ENCODE measurements around the gene MRGPRG.

MRGPRG gene

DNA sequence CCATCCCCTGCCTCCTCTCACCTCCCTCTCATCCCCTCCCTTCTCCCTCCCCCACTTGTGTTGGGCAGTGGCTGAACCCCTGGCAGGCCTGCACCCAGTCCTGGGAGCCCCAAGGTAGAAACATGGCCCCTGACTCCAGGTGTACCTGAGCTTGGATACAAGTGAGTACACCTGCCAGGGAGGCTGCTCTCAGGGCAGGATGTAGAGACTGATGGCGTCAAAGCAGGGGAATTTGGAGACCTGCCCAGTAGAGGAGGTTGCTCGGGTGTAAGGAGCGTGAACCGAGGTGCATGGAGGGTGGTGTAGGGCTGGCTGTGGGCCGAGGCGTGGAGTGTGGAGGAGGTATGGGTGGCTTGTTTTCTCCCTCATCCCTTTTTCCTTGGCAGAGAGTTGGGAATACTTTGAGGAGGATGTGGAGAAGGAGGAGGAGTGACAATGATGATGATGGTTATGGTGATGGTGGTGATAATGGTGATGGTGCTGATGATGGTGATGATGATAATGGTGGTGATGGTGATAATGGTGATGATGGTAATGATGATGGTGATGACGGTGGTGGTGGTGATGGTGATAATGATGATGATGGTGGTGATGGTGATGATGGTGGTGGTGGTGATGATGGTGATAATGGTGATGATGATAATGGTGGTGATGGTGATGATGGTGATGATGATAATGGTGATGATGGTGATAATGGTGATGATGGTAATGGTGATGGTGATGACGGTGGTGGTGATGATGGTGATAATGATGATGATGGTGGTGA lies 12.3 kb downstream of the MRGPRG start:
- H3K4me3 ChIP-seq (ENCODE audit: low read length) = no peak overlapping the region
- no peak for TF ChIP-seq ZNF274 (IDR thresholded peaks at IDR 0.05; ENCODE audit: low read depth, low read length)

DNA sequence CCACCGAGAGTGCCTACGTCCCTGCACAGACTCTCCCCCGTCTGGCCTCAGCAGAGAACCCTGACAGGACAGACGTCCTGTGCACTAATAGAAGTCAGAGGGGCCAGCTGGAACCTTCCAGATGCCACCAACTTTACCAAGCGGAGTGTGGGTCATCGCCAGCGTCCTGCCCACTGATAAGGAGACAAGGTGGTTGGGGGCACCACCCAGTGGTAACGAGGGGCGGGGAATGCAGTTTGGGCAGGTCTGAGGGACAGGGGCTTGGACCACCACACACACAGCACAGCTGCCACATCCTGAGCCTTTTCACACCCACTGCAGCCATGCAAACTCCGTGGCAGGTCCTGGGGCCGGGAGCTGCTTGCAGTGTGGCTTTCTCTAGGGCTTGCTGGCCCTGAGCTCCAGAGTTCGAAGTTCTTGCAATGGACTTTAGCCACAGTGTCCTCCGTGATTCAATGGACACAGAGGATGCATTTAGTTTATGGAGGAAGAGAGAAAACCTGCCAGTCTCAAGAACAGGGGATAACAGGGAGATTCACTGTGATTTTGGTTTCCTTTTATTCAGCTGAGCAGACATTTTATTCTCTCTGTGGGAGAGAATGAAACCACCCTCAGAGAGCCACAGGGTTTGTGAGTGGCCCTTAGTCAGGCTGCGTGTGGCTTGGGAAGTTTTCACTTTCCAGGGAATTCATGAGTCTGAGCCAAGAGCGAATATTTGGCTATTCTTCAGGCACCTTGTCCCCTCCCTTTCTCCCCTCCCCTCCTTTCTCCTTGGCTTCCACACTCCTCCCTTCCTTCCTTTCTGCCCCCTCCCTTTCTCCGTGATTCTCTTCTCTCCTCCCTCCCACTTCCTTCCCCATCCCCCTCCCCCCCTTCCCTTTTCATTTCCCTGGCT lies 13.1 kb downstream of the MRGPRG start:
- H3K4me3 ChIP-seq (ENCODE audit: low read length) = no peak overlapping the region
- TF ChIP-seq ZNF274 (IDR thresholded peaks at IDR 0.05; ENCODE audit: low read depth, low read length) = no peak

DNA sequence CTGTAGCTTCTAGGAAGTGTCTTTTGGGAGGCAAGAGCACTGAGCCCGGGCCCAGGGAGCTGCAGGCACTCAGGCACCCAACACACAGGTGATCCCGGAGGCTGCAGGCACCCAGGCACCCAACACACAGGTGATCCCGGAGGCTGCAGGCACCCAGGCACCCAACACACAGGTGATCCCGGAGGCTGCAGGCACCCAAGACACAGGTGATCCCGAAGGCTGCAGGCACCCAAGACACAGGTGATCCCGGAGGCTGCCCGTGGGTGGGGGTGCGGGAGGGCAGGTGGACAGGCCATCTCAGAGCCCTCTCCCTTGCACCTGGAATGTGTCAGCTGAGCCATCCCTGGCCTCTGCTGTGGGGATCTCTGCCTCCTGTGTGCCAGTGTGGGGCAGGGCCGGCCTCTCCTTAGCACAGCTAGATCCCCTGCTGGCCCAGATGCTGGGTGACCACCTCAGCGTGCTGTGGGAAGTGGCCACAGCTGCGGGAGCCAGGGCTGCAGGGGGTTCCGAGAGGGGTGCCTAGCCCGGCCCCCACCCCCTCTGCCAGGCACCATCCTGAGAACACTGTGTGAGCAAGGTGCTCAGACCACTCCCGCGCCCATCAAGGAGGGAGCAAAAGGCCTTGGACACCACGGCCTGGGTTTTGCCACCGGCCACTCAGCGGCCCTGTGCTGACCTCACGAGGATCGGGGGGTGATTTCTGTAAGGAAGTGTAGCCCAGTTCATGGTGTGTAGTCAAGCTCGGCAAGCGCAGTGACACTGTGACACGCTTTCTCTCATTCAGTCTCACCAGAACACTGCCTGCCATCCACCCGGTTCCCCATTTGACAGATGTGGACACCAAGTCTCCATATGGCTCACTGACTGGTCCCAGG lies 14.2 kb downstream of the MRGPRG start:
- TF ChIP-seq ZNF274 (IDR thresholded peaks at IDR 0.05; ENCODE audit: low read depth, low read length) = no peak
- no peak overlapping the region for H3K4me3 ChIP-seq (ENCODE audit: low read length)

DNA sequence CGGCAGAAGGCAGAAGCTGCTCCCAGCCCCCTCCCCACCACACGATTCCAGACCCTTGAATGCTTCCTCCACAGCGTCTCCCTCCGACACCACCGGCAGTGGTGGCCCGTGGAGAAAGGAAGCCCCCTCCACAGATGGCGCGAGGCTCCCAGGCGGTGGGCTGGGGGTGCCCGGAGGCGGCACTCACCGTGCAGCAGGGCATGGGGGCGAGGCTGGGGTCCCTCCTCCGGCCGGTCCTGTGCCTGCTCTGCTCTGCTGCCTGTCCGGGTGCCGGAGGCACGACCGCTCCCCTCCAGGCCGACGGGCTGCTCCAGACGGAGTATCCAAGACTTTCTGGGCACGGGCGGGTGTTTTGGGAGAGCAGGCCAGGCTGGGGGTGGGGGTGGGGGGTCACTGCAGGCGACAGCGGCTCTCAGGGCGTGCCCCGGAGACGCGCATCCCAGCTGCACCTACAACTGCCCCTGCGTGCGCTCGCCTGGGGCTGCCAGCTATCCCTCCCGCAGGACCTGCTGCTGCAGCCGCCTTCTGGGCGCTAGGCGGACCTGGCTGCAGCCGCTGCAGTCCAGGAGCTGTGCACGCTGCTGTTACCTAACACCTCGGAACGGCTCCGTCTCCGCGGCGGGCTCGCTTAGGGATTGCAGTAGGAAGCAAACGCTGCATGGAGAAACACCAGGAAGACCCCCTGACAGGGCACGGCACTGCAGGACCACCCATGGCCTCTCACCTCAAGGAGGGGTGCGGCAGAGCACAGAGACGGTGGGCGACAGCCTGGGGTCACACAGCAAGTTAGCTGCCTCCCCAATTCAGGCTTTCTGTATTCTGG lies 15.2 kb downstream of the MRGPRG start:
- no peak overlapping the region for H3K4me3 ChIP-seq (ENCODE audit: low read length)
- TF ChIP-seq ZNF274 (IDR thresholded peaks at IDR 0.05; ENCODE audit: low read depth, low read length) = no peak

DNA sequence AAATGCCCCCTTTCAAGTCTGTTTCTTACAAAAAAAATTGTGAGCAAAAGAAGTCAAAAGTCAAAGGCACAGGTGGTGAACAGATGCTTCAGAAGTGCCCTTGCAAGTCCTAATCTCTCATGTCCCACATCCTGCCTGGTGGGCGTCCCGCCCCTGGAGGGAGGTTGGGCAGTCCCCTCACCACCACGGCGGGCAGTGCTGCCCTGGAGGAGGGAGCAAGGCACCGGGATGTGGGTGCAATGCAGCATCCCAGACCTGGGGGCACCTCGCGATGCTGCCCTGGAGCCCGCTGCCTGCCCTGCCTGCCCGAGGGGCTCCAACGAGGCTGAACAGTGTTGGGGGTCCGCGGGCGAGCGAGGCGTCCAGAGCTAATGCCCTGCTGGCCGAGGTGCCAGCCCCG lies 15.9 kb downstream of the MRGPRG start:
- H3K4me3 ChIP-seq (ENCODE audit: low read length) = no peak overlapping the region
- no peak for TF ChIP-seq ZNF274 (IDR thresholded peaks at IDR 0.05; ENCODE audit: low read depth, low read length)

DNA sequence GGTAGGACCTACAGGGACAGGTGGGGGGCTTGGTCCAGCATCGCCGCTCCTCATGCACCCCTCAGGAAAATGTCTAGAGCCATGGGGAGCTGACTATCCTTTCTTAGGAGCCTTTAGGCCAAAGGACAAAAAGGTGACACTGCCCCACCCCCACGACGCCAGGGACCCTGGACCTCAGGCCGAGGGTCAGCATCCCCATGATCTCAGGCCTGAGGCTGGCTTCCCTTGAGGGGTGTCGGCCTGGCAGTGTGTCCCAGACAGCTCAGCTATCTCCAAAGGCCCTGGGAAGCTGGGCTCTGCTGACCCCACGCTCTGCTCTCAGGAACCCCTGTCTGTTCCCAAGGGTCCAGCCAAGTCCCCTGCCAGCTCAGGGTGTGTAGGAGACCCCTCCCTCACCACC lies 16.3 kb downstream of the MRGPRG start:
- no peak for TF ChIP-seq ZNF274 (IDR thresholded peaks at IDR 0.05; ENCODE audit: low read depth, low read length)
- H3K4me3 ChIP-seq (ENCODE audit: low read length) = no peak overlapping the region

DNA sequence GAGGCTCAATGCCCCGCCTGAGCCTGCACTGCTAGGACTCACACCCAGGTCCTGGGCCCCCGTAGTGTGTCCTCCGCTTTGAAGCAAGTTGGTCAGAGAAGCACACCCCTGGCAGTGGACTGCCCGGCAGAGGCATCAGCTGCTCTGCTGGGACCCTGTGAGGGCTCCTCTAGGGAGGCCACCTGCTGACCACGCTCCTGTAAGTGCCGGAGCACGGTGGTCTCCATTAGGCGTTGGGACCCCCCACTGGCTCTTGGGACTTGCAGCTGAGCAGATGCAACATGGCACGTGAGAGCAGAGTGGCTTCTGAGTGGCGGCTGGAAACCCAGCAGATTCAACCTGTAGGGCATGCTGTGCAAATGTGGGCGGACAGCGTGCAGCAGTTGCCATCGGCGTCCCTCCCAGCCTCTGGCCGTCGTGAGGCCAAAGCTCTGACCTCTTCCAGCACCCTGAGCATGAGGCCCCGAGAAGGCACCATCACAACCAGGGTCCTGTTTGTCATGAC lies 16.9 kb downstream of the MRGPRG start:
- H3K4me3 ChIP-seq (ENCODE audit: low read length) = no peak overlapping the region
- no peak for TF ChIP-seq ZNF274 (IDR thresholded peaks at IDR 0.05; ENCODE audit: low read depth, low read length)

DNA sequence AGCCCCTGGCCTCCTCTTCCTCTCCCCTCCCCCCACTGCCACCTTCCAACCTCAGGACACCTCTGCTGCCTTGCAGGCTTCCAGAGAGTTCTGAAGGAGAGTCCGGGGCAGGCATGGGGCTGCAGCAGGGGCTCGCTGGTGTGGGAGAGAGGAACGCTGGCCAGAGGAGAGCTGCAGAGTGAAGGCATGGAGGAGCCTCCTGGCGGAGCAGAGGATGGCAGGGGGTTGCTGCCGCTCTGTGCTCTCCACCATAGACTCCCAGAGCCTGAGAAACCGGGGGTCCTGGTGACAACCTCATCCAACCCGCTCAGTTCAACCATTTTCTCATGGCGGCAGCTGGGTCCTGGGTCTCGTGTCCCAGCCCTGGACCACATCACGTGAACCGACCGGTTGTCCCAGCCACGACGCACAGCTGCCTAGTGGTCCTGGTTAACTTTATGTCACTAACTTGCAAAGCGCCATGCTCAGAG lies 17.5 kb downstream of the MRGPRG start:
- TF ChIP-seq ZNF274 (IDR thresholded peaks at IDR 0.05; ENCODE audit: low read depth, low read length) = no peak
- no peak overlapping the region for H3K4me3 ChIP-seq (ENCODE audit: low read length)

DNA sequence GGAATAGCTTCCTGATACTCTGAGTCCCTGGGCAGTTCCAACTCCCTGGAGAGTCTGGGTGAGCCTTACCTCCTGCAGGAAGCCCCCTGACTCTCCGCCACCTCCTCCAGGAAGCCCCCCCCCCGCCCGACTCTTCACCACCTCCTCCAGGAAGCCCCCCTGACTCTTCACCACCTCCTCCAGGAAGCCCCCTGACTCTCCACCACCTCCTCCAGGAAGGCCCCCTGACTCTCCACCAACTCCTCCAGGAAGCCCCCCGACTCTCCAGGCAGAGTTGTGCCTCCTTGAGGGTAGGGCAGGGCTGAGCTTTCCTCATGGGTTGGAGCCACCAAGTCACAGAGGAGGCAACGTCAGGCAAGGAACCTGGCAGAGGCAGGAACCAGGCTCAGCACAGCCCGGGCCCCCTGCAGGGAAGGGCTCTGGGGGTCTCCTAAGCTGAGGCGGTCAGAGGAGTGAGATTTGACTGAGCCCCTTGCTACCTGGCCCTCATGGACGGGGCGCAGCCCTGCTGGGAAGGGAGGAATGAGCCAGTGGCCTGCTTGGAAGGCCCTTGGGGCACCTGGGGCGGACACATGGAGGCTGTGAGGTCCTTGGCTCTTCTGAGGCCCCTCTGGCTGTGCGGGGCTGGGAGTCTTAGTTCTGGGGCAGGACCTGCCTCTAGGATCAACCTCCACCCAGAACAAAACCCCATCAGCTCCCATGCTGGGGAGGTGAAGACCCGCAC lies 18.1 kb downstream of the MRGPRG start:
- no peak overlapping the region for H3K4me3 ChIP-seq (ENCODE audit: low read length)
- TF ChIP-seq ZNF274 (IDR thresholded peaks at IDR 0.05; ENCODE audit: low read depth, low read length) = no peak

DNA sequence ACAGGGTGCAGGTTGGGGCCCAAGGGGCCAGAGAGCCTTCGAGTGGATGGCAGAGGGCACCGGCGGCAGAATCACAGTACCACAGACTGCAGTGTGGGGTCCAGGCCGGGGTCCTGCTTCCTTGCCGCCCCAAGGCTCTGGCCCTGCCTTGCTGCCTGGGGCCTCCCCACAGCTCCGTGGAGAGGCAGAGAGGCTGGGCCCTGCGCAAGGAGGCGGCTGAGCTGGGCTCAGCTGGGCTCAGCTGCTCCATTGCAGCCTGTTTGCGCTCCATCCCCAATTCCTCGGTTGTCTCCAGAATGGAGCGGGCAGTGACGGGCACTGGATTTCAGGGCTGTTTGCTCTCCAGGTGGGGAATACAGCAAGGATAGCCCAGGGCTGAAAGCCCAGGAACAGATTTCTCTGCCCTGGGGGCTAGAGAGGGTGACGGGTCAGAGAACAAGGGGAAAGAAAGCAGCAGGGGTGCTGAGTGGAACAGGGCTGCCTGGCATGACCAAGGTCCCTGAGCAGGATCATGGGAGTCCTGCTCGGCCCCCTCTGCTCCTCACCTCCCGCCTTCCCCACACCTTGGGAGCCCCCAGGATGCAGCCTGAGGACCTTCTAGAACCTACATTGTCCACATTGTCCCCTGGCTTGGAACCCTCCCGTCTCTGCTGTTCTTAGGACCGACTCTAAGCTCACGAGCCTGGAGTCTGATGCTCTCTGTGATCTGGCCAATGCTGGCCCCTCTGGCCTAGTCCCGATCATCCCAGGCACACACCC lies 18.9 kb downstream of the MRGPRG start:
- TF ChIP-seq ZNF274 (IDR thresholded peaks at IDR 0.05; ENCODE audit: low read depth, low read length) = no peak

DNA sequence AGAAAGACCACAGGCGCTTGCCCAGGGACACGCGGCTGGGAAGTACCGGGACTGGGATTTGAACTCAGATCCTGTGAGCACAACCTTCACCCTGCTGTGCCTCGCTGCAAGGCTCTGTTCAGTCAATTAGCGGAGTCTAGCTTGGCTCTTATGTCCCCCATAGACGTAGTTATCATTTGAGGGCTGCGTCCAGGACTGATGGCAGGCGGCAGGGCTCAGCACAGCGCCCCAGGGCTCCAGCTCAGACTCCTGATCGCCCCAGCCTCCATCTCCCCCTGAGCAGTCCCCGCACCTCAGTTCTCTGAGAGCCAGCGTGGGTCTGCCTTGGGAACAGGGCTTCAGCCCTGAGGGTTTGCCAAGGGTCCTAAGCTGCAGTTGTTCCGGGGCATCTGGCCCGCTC lies 19.8 kb downstream of the MRGPRG start:
- no peak for TF ChIP-seq ZNF274 (IDR thresholded peaks at IDR 0.05; ENCODE audit: low read depth, low read length)
- no peak overlapping the region for H3K4me3 ChIP-seq (ENCODE audit: low read length)

More for the DNA sequence above, 18.9 kb downstream of the MRGPRG start:
- no peak overlapping the region for H3K4me3 ChIP-seq (ENCODE audit: low read length)

Data from GM08714 (cell line).